ENCODE results near the gene SMIM29.

DNA sequence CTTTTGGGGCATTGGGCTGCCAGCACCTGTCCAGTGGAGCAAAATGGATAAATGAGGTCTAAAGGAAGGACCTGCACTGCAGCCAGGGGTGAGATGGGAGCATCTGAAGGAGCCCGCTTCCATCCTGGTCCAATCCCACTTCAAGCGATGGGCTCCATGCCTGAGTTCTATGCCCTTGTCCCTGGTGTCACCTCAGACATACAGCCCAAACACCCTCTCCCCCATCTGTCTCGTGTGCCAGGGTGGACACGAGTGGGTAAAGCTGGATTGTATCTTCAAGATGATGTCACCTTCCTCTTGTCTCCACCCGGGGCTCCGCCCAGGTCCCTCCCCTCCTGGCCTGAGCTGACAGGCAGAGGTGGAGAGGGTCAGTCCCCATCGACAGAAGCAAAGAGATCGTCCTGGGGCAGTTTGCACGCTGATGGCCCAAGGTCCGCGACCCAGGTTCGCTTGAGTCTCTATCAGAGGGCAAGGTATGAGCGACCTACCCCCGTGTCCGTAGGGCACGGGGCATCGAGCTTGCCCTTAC is 544 bp downstream of the SMIM29 start:
- TF ChIP-seq CTCF (IDR thresholded peaks at IDR 0.05) (no peak), EZH2 (IDR thresholded peaks at IDR 0.05; ENCODE audit: borderline replicate concordance, insufficient read depth, low read depth, low read length, poor library complexity, severe bottlenecking) (no peak)
